GM12892 (cell line): ENCODE results near the gene WDR45B.

Experiments
- DNase-seq: peaks from one replicate; pipeline ENCODE4 v3.0.0; 2011; ENCODE audit not compliant: insufficient read length
- FAIRE-seq: peaks from 2 replicates; lab custom pipeline; 2011; peaks lifted over from hg19 to GRCh38; lab: Jason Lieb, UNC
- POLR2A ChIP-seq: IDR thresholded peaks from 2 replicates; pipeline ENCODE4 v1.6.1; 2011; ENCODE audit warnings: low read depth, low read length, control low read depth
- POLR2AphosphoS5 ChIP-seq: IDR thresholded peaks from 2 replicates; pipeline ENCODE4 v1.6.1; 2011; ENCODE audit warnings: low read depth, low read length, control low read depth
- TAF1 ChIP-seq: IDR thresholded peaks from 2 replicates; pipeline ENCODE4 v1.6.1; 2011; ENCODE audit warnings: low read depth, mild to moderate bottlenecking, control low read depth, low read length, borderline replicate concordance

Gene WDR45B

GRCh38 chr17:82674656-82675475 lies 26.6 kb upstream of the WDR45B start:
- FAIRE-seq: no peak
- TF ChIP-seq POLR2A (no peak), POLR2AphosphoS5 (no peak), TAF1 (no peak)
- no peak for DNase-seq

- FAIRE-seq (no peak), DNase-seq (no peak)
- TF ChIP-seq POLR2AphosphoS5 (no peak), POLR2A (no peak), TAF1 (no peak)
Measured at GRCh38 chr17:82670661-82671450, 22.6 kb upstream of the WDR45B start.

- TF ChIP-seq TAF1 (no peak), POLR2A (no peak), POLR2AphosphoS5 (no peak)
- peak; percentile 33 for FAIRE-seq
- DNase-seq: peak; percentile 70
Measured at GRCh38 chr17:82668631-82669099, 20.4 kb upstream of the WDR45B start.

GRCh38 chr17:82668024-82668630 lies 19.9 kb upstream of the WDR45B start:
- DNase-seq (no peak), FAIRE-seq (no peak)
- TF ChIP-seq POLR2A: no peak
- TF ChIP-seq POLR2AphosphoS5: no peak
- TF ChIP-seq TAF1: no peak

- TF ChIP-seq TAF1 (no peak), POLR2A (no peak), POLR2AphosphoS5 (no peak)
- no peak for FAIRE-seq
- DNase-seq: no peak
Measured at GRCh38 chr17:82667668-82668000, 19.4 kb upstream of the WDR45B start.

- no peak for TF ChIP-seq TAF1
- TF ChIP-seq POLR2AphosphoS5: no peak
- TF ChIP-seq POLR2A: no peak
- no peak for DNase-seq
- no peak for FAIRE-seq
Measured at GRCh38 chr17:82666931-82667667, 18.9 kb upstream of the WDR45B start.

GRCh38 chr17:82665891-82666290 lies 17.6 kb upstream of the WDR45B start:
- DNase-seq (no peak), FAIRE-seq (no peak)
- TF ChIP-seq POLR2AphosphoS5 (no peak), POLR2A (no peak), TAF1 (no peak)

GRCh38 chr17:82665217-82665616 lies 17.0 kb upstream of the WDR45B start:
- FAIRE-seq (no peak), DNase-seq (no peak)
- TF ChIP-seq POLR2AphosphoS5: no peak
- no peak for TF ChIP-seq TAF1
- no peak for TF ChIP-seq POLR2A

GRCh38 chr17:82664701-82665182 lies 16.5 kb upstream of the WDR45B start:
- FAIRE-seq (no peak), DNase-seq (no peak)
- TF ChIP-seq POLR2AphosphoS5 (no peak), TAF1 (no peak), POLR2A (no peak)

- FAIRE-seq (no peak), DNase-seq (no peak)
- TF ChIP-seq POLR2AphosphoS5 (no peak), POLR2A (no peak), TAF1 (no peak)
Measured at GRCh38 chr17:82664276-82664575, 16.0 kb upstream of the WDR45B start.
